Heart left ventricle (tissue), 13 donors: ENCODE measurements around the gene VWDE.

Experiments used
- POLR2A ChIP-seq, 2 donors: fragments of 450-650 bp; IDR thresholded peaks; one replicate each; pipeline ENCODE4 v1.6.1; 2017; ENCODE audit warnings: antibody characterized with exemption in 2 of 2, mild to moderate bottlenecking in 2 of 2, moderate library complexity in 2 of 2
- TF ChIP-seq, protein P1 (sequence below), 12 donors: fragments of 200-600 bp; sonication (generic) in 4 of 12; IDR thresholded peaks; one replicate each; pipeline versions ENCODE4 v1.5.0 to v1.8.0; 2018 to 2022; ENCODE audit warnings: antibody characterized with exemption in 12 of 12, mild to moderate bottlenecking in 5 of 12
- donor health status: ischemic (EF 13 %, LVEDD 7.1; RV severe dilation, severe dysfunction).
- donor health status: DM: no; HTN: yes; CAD: no.
- donor health status: DM: no; HTN: no; CAD: no.
- donor health status: ischemic (EF 25% LVEDD 6.9; RV normal size, moderate dysfunction).
- donor health status: ischemic (EF 25% LVEDD 5.7; RV mildly dilated, moderate dysfunction).
- donor health status: ischemic (EF 35%, LVEDD 5.7; RV mildly dilated, moderate dysfunction).
- donor health status: nonischemic (EF 11% LVEDD 7.7; RV severe dilation, severe dysfunction).
- donor health status: DM: yes; HTN: yes; CAD: no.
- donor health status: PGD.
- donor health status: ischemic (EF 29% LVEDD 5.4; RV normal size, mild dysfunction).
- donor health status: nonischemic (EF 23%, LVEDD 6.1; RV moderate dilation, normal function).

DNA sequence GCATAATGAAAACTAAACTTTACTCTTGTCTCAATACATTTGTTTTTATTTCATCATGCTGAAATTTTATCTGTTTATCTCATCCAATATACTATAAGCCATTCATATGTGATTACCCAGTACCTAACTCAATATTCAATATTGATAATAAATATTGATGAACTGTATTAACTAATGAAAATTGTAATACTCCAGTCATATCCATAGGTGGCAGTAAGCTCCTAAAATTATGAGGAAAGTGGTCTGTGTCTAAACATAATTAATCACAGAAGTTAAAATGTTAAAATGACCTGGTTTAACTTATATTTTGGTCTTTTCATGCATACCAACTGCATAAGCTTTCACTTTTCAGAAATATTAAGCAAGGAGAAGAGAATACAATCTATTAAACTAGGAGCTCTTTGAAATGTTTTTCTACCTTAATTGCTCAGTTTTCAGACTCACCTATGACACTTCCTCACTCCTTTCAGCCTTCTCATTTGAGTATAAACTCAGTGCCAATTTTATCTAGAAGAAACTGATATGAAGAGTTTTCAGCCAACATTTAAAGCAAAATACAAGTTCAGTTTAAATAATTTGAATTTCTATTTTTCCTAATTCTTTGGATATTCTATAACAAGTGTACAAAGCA, 30.5 kb upstream of the VWDE start:
- TF ChIP-seq, protein P1, sequence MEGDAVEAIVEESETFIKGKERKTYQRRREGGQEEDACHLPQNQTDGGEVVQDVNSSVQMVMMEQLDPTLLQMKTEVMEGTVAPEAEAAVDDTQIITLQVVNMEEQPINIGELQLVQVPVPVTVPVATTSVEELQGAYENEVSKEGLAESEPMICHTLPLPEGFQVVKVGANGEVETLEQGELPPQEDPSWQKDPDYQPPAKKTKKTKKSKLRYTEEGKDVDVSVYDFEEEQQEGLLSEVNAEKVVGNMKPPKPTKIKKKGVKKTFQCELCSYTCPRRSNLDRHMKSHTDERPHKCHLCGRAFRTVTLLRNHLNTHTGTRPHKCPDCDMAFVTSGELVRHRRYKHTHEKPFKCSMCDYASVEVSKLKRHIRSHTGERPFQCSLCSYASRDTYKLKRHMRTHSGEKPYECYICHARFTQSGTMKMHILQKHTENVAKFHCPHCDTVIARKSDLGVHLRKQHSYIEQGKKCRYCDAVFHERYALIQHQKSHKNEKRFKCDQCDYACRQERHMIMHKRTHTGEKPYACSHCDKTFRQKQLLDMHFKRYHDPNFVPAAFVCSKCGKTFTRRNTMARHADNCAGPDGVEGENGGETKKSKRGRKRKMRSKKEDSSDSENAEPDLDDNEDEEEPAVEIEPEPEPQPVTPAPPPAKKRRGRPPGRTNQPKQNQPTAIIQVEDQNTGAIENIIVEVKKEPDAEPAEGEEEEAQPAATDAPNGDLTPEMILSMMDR (IDR thresholded peaks at IDR 0.05) = peak in 11 of 12 donors; percentile 6 to 42 (median 33)
- TF ChIP-seq POLR2A (IDR thresholded peaks at IDR 0.05) = no peak
